Measurements from ENCODE around the gene PGBD1.

Gene PGBD1

GRCh38 chr6:28281288-28282064 is at the start of gene PGBD1:
Gene PGBD1 (plus strand): TSS chr6:28281572. CDS start chr6:28283814, 2,242 bp downstream.
- Mint-ChIP-seq H3K4me1 (peaks cover 13% of the 10 kb centered on the region), H3K36me3 (ENCODE audit: low read depth) (peaks cover 39% of the 10 kb centered on the region), H3K4me3 (peak within 1 kb of the TSS; percentile 91 to 95 (median 92)), H3K27me3 (ENCODE audit: low read depth) (peaks cover 3% of the 10 kb centered on the region), H3K9me3 (no peaks in the 10 kb centered on the region), H3K27ac (peak within 1 kb of the TSS; percentile 47 to 66 (median 49))
- TF ChIP-seq CTCF (IDR thresholded peaks at IDR 0.05; ENCODE audit: unreplicated experiment in 3 of 3): no peak

GRCh38 chr6:28232785-28233184 is 48.6 kb upstream of the PGBD1 start:
- no peak overlapping the region for H3K27ac Mint-ChIP-seq
- no peak overlapping the region for H3K4me3 Mint-ChIP-seq
- no peaks in the 10 kb centered on the region for H3K4me1 Mint-ChIP-seq
- peaks cover 94% of the 10 kb centered on the region for H3K36me3 Mint-ChIP-seq (ENCODE audit: low read depth)
- H3K9me3 Mint-ChIP-seq: no peaks in the 10 kb centered on the region
- no peaks in the 10 kb centered on the region for H3K27me3 Mint-ChIP-seq (ENCODE audit: low read depth)
- no peak for TF ChIP-seq CTCF (IDR thresholded peaks at IDR 0.05; ENCODE audit: unreplicated experiment in 3 of 3)

- Mint-ChIP-seq H3K36me3 (ENCODE audit: low read depth) (peaks cover 81% of the 10 kb centered on the region), H3K27ac (no peak overlapping the region), H3K9me3 (no peaks in the 10 kb centered on the region), H3K27me3 (ENCODE audit: low read depth) (no peaks in the 10 kb centered on the region), H3K4me1 (no peaks in the 10 kb centered on the region), H3K4me3 (no peak overlapping the region)
- no peak for TF ChIP-seq CTCF (IDR thresholded peaks at IDR 0.05; ENCODE audit: unreplicated experiment in 3 of 3)
These were observed 45.4 kb upstream of the PGBD1 start for GRCh38 chr6:28235912-28236452.

- H3K36me3 Mint-ChIP-seq (ENCODE audit: low read depth): peaks cover 61% of the 10 kb centered on the region
- H3K9me3 Mint-ChIP-seq: no peaks in the 10 kb centered on the region
- no peak for TF ChIP-seq CTCF (IDR thresholded peaks at IDR 0.05; ENCODE audit: unreplicated experiment in 3 of 3)
- H3K27ac Mint-ChIP-seq: no peak overlapping the region
- H3K4me3 Mint-ChIP-seq: no peak overlapping the region
- no peaks in the 10 kb centered on the region for H3K4me1 Mint-ChIP-seq
- no peaks in the 10 kb centered on the region for H3K27me3 Mint-ChIP-seq (ENCODE audit: low read depth)
These were observed 41.7 kb upstream of the PGBD1 start for GRCh38 chr6:28239636-28240035.

GRCh38 chr6:28240471-28240870 is 40.9 kb upstream of the PGBD1 start:
- peaks cover 58% of the 10 kb centered on the region for H3K36me3 Mint-ChIP-seq (ENCODE audit: low read depth)
- no peaks in the 10 kb centered on the region for H3K4me1 Mint-ChIP-seq
- no peak for TF ChIP-seq CTCF (IDR thresholded peaks at IDR 0.05; ENCODE audit: unreplicated experiment in 3 of 3)
- H3K9me3 Mint-ChIP-seq: no peaks in the 10 kb centered on the region
- no peak overlapping the region for H3K27ac Mint-ChIP-seq
- H3K27me3 Mint-ChIP-seq (ENCODE audit: low read depth): no peaks in the 10 kb centered on the region
- H3K4me3 Mint-ChIP-seq: no peak overlapping the region

GRCh38 chr6:28243946-28244345 is 37.4 kb upstream of the PGBD1 start:
- H3K9me3 Mint-ChIP-seq: no peaks in the 10 kb centered on the region
- TF ChIP-seq CTCF (IDR thresholded peaks at IDR 0.05; ENCODE audit: unreplicated experiment in 3 of 3): no peak
- H3K4me1 Mint-ChIP-seq: no peaks in the 10 kb centered on the region
- no peak overlapping the region for H3K27ac Mint-ChIP-seq
- no peak overlapping the region for H3K4me3 Mint-ChIP-seq
- no peaks in the 10 kb centered on the region for H3K27me3 Mint-ChIP-seq (ENCODE audit: low read depth)
- H3K36me3 Mint-ChIP-seq (ENCODE audit: low read depth): peaks cover 57% of the 10 kb centered on the region
